NT2/D1 (cell line): ENCODE measurements around the gene LARP6.

Experiments
- DNase-seq: peaks from one replicate; pipeline ENCODE4 v3.0.0-alpha.2; 2011; ENCODE audit warnings: low read depth, low spot score
- H3K27me3 ChIP-seq: 2 replicates; pipeline ENCODE4 v1.6.0; 2011; ENCODE audit warnings: mild to moderate bottlenecking; ENCODE audit not compliant: insufficient read length, insufficient read depth
- H3K36me3 ChIP-seq: 2 replicates; pipeline ENCODE4 v1.6.1; 2011; ENCODE audit warnings: mild to moderate bottlenecking, low read length, mixed read lengths; ENCODE audit not compliant: insufficient read depth, insufficient read length
- H3K4me1 ChIP-seq: 2 replicates; pipeline ENCODE4 v1.5.1; 2011; ENCODE audit not compliant: insufficient read depth, insufficient read length
- H3K4me3 ChIP-seq: 2 replicates; pipeline ENCODE4 v1.5.1; 2011; ENCODE audit warnings: low read depth; ENCODE audit not compliant: insufficient read length
- H3K9ac ChIP-seq: 2 replicates; pipeline ENCODE4 v1.6.0; 2011; ENCODE audit warnings: low read depth; ENCODE audit not compliant: insufficient read length
- H3K9me3 ChIP-seq: 2 replicates; pipeline ENCODE4 v1.5.1; 2011; ENCODE audit warnings: mild to moderate bottlenecking, low read length; ENCODE audit not compliant: insufficient read depth
- SUZ12 ChIP-seq: IDR thresholded peaks from 2 replicates; pipeline ENCODE4 v1.6.1; 2011; ENCODE audit not compliant: insufficient read length, insufficient read depth; ENCODE audit errors: extremely low read depth
- YY1 ChIP-seq: IDR thresholded peaks from 2 replicates; pipeline ENCODE4 v1.6.1; 2011; ENCODE audit not compliant: insufficient read length, insufficient read depth
- ZNF274 ChIP-seq: IDR thresholded peaks from 2 replicates; pipeline ENCODE4 v1.6.1; 2011; ENCODE audit warnings: mild to moderate bottlenecking, low read depth, low read length

The LARP6 gene

DNA sequence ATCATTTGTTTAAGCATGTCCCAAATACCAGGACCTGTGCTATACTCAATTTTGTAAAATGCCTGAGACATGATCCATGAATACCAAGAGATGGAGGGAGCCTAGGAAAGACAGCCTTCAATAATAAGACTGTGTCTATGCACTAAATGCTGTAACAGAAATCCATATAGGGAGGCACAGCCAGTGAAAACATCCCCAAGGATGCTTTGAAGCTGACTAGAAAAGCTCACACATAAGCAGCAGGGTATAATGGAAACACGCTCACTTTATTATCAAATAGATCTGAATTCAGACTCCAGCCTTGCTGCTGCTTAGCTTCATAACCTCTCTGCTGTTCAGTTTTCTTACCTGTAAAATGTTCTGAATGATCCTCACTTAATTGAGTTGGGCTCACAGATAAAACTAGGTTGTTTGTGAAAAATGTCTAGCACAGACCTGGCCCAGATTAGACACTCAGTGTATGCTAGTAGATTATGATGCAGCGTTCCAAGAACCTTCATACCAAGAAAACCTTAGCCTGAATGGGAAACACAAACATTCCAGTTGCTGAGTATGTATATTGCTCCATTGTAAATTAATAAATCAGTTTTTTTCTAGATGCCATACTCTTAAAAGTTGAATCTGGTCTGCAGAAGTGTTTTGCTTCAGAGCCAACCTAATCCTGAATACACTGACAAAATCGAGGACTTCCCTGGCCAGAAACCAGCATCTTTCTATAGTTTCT is 3.8 kb upstream of the LARP6 start:
- TF ChIP-seq YY1 (no peak), ZNF274 (no peak), SUZ12 (no peak)
- Histone ChIP-seq H3K27me3 (peaks cover 11% of the 10 kb centered on the region), H3K4me1 (no peaks in the 10 kb centered on the region), H3K4me3 (no peak overlapping the region), H3K36me3 (no peaks in the 10 kb centered on the region), H3K9ac (no peak overlapping the region), H3K9me3 (no peaks in the 10 kb centered on the region)
- DNase-seq, result no peak

DNA sequence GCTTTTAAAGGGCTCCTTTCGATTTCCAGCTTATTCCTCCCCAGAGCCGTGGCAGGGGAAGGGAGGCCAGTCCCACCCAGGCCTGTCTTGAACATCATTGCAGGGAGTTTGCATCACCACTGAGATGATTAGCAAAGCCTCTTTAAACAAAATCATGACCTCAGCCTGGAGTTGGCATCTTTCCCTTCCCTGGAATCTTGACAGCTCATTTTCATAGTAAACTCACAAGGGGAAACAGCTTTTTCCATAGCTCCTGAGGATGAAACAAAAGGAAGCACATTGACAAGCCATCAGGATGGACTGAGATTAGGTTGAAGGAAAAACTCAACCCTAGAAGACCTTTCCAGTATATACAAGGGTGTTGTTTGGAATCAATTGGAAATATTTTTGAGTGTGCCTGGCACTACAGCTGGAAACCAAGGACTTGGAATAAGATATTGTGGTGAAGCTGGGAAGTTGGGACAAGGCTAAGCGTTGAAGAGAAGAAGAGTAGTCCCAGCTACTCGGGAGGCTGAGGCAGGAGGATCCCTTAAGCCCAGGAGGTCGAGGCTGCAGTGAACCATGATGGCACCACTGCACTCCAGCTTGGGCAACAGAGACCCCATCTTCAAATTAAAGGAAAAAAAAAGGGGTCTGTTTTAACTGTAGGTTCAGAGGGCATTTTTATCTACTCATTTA is 3.1 kb upstream of the LARP6 start:
- no peak overlapping the region for H3K4me3 ChIP-seq
- H3K27me3 ChIP-seq, result peaks cover 11% of the 10 kb centered on the region
- H3K9ac ChIP-seq, result no peak overlapping the region
- H3K9me3 ChIP-seq, result no peaks in the 10 kb centered on the region
- DNase-seq, result no peak
- peaks cover under 1% of the 10 kb centered on the region for H3K36me3 ChIP-seq
- TF ChIP-seq YY1 (no peak), ZNF274 (no peak), SUZ12 (no peak)
- H3K4me1 ChIP-seq, result no peaks in the 10 kb centered on the region

DNA sequence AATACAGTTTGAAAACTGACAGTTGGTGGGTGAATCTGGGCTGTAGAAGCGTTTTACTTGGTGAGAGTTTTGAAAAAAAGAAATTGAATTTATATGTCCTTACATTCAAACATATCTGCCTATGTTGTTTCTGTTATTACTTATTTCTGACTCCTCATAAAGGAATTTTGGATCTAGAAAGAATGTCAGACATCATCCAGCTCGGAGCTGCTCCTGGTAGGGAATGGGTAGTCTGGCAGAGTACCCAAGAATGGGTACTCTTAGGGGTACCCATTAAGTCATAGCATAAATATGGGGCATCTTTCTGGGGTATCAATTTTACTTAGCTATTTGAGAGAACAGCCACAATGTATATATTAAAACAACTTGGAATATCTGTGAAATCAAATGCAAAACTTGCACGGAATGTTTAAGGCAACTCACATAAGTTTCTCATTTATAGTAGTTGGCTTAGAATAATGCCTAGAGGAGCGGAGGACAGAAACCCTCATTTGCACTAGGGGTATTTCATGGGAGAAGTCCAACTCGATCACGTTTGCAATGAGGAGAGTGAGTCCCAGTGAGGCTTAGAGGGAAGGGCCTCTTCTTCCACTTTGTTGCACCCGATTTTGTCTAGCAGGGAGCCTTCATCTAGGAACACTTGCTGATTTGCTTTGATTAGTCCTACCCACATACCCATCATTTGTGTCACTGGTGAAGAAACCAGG is 2.4 kb upstream of the LARP6 start:
- no peaks in the 10 kb centered on the region for H3K4me1 ChIP-seq
- no peak for DNase-seq
- no peak overlapping the region for H3K9ac ChIP-seq
- no peak overlapping the region for H3K4me3 ChIP-seq
- TF ChIP-seq YY1 (no peak), ZNF274 (no peak), SUZ12 (no peak)
- H3K27me3 ChIP-seq, result peaks cover 11% of the 10 kb centered on the region
- peaks cover 7% of the 10 kb centered on the region for H3K36me3 ChIP-seq
- H3K9me3 ChIP-seq, result no peaks in the 10 kb centered on the region

DNA sequence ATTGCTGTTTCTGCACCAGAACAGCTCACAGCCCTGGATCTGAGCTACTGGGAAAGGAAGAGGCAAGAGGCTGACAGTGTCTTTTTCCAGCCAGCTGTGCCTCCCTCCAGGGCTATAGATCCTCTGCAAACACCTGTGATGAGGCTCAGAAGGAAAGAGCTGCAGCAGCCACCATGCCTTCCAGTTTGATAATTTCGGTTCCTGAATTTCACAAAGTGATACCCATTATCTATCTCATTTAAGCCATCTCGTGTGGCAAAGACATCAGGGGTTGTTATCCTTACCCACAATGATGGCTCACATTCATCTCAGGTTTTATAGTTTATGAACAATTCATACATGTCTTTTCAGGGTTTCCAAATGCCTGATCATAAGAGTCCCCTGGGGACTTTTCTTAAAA is 1.8 kb upstream of the LARP6 start:
- Histone ChIP-seq H3K4me3 (no peak overlapping the region), H3K9ac (no peak overlapping the region), H3K27me3 (peaks cover 11% of the 10 kb centered on the region), H3K4me1 (no peaks in the 10 kb centered on the region), H3K36me3 (peaks cover 12% of the 10 kb centered on the region), H3K9me3 (no peaks in the 10 kb centered on the region)
- DNase-seq, result no peak
- TF ChIP-seq ZNF274, result no peak
- no peak for TF ChIP-seq YY1
- TF ChIP-seq SUZ12, result no peak

DNA sequence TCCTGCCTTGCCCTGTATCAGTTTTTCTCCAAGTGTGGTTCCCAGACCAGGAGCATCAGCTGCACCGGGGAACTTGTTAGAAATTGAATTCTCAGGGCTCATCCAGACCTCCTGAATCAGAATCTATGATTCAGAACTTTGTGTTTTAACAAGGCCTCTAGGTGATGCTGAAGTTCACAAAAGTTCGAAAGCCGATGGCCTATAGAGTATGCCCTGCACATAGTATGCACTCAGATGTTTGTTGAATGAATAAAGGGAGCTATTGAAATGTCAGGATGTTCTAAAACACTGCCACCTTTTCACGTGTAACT is 664 bp upstream of the LARP6 start:
- peak overlapping the region; percentile 81 for H3K9ac ChIP-seq
- peaks cover 11% of the 10 kb centered on the region for H3K27me3 ChIP-seq
- no peak for DNase-seq

DNA sequence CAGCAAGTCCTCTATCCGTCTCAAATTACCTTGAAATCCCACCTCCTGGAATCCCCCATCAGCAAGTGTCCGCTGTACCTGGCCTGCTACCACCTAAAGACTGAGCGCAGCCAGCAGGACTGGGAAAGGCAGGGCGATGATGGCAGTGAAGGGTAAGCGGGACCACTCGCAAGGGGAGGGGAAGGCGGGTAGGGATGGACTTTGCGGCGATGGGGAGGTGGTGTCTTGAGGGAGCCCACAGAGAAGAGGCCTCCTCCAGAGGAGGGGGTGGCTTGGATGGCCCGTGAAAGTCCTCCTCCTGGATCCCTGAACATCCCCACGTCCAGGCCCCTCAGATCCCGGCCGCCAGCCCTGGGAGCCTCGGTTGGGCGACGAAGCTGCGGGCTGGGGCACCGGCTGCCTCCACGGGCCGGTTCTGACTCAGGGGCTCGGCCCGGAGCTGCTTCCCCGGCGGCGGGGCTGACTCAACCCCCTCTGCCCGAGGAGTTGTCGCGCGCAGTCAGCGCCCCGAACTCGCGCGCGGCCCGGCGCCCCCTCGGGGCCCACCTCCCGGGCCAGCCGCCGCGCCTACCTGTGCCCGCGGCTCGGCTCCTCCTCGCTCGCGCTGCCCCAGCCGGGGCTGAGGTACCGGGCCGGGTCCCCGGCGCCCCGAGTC is 512 bp downstream of the LARP6 start:
- no peaks in the 10 kb centered on the region for H3K9me3 ChIP-seq
- peaks cover 20% of the 10 kb centered on the region for H3K36me3 ChIP-seq
- H3K4me3 ChIP-seq, result peak overlapping the region; percentile 77
- DNase-seq, result peak; percentile 36
- no peak for TF ChIP-seq YY1
- TF ChIP-seq SUZ12, result no peak
- TF ChIP-seq ZNF274, result no peak
- no peaks in the 10 kb centered on the region for H3K4me1 ChIP-seq
- H3K27me3 ChIP-seq, result peaks cover 11% of the 10 kb centered on the region
- peak overlapping the region; percentile 83 for H3K9ac ChIP-seq

More for the DNA sequence above, 664 bp upstream of the LARP6 start:
- Histone ChIP-seq H3K4me1 (no peaks in the 10 kb centered on the region), H3K36me3 (peaks cover 20% of the 10 kb centered on the region), H3K4me3 (peak overlapping the region; percentile 63), H3K9me3 (no peaks in the 10 kb centered on the region)
- TF ChIP-seq YY1 (no peak), SUZ12 (no peak), ZNF274 (no peak)

DNA sequence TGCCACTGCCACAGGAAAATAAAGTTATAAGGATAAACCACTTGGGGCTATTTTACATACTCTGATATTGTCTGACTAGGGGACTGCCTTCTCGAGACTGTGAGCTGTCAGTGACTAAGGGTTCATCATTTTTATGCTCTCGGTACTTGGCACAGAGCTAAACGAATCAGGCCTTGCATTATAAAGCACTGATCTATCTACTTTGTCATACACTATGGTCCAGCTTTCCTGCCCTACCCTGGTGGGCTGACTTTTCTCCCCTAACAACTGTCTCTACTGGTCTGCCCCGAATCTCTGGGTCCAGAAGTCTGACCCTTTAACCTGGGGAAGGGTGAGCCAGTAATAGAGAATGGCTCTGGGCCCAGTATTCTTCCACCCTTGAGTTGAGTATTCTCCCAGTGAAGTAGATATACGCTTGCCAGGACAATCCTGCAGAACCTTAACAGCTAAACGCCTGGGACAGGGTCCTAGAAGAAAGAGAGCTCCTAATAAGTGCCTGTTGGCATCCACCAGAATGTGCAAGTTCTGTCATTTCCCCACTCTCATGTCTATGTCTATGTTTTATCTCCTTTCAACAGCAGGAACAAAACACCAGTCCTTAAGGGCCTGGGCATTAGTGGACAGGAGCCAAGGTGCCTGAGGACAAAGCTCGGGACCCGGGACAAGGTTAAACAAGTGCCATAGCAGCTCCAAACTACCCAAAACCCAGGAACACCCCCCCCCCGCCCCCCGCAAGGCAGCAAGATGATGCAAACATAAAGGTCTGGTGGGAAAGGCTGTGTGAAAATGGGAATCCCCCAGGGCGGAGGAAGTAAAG is 1.2 kb downstream of the LARP6 start:
- H3K9ac ChIP-seq, result peak overlapping the region; percentile 83

More for the DNA sequence above, 1.2 kb downstream of the LARP6 start:
- DNase-seq, result no peak
- peaks cover 20% of the 10 kb centered on the region for H3K36me3 ChIP-seq
- TF ChIP-seq YY1 (no peak), SUZ12 (no peak), ZNF274 (no peak)
- peaks cover 11% of the 10 kb centered on the region for H3K27me3 ChIP-seq
- H3K4me1 ChIP-seq, result no peaks in the 10 kb centered on the region
- H3K9me3 ChIP-seq, result no peaks in the 10 kb centered on the region
- peak overlapping the region; percentile 77 for H3K4me3 ChIP-seq
